K562 (cell line): ENCODE results near the gene IL4I1. TPM values are rescaled to one million over a fixed set of nuclear protein-coding genes. Genes with fewer than 3 reads are reported as not detected.

Source experiments
- BRD9 ChIP-seq: fragments of 450-650 bp; IDR thresholded peaks from 2 replicates; pipeline ENCODE4 v1.6.1; 2018; ENCODE audit warnings: low read depth; ENCODE audit not compliant: partially characterized antibody
- KAT2B ChIP-seq: IDR thresholded peaks from one replicate; pipeline ENCODE4 v1.6.1; 2012; ENCODE audit warnings: low read depth, mild to moderate bottlenecking, control low read depth, inconsistent platforms, low read length, moderate library complexity
- MXD1 ChIP-seq: fragments of 250-450 bp; sonication (Bioruptor Pico); IDR thresholded peaks from 2 replicates; pipeline ENCODE4 v1.8.0; 2021; ENCODE audit warnings: borderline replicate concordance, mild to moderate bottlenecking, moderate library complexity; ENCODE audit not compliant: poor library complexity, severe bottlenecking
- POLR2H ChIP-seq: IDR thresholded peaks from 2 replicates; pipeline ENCODE4 v1.6.1; 2016; ENCODE audit warnings: missing genetic modification characterization, low read depth, mild to moderate bottlenecking, control low read depth, missing compliant biosample characterization, moderate library complexity
- SRSF9 ChIP-seq: fragments of 200-400 bp; formaldehyde crosslinking; IDR thresholded peaks from 2 replicates; pipeline ENCODE4 v1.6.1; 2017; ENCODE audit warnings: low read depth, low read length, borderline replicate concordance
- ZBTB5 ChIP-seq: fragments of 450-650 bp; IDR thresholded peaks from 2 replicates; pipeline ENCODE4 v1.6.1; 2017; ENCODE audit warnings: antibody characterized with exemption
- ZNF232 ChIP-seq: sonication (generic); formaldehyde crosslinking; IDR thresholded peaks from 2 replicates; pipeline ENCODE4 v1.8.0; 2022; ENCODE audit warnings: mild to moderate bottlenecking, missing genetic modification reagents
- polyA plus RNA-seq, 8 experiments: library from polyadenylated mRNA; depleted of rRNA in 4 of 8; stranded (reverse) in 5 of 8; unstranded in 3 of 8; fragments of >200 nt; fragmentation: Nextera tagmentation in 2 of 8; fragmentation: Illumina TruSeq in 1 of 8; extraction: Ambion mirVana in 2 of 8; extraction: Trizol in 1 of 8; gene quantifications; 2 replicates each; pipeline versions ENCODE4 v1.2.1 to v1.2.3, GENCODE V29; 2011 to 2014; ENCODE audit warnings: inconsistent platforms in 1 of 8, missing spikeins in 1 of 8
- total RNA-seq, 7 experiments: library from RNA; depleted of rRNA in 6 of 7; stranded (reverse); fragments of >200 nt in 6 of 7; fragmentation: Illumina TruSeq in 2 of 7; extraction: Trizol in 2 of 7; gene quantifications; 2 replicates each; pipeline versions ENCODE4 v1.2.1 to v1.2.3, GENCODE V29; 2011 to 2021; ENCODE audit warnings: low replicate concordance in 1 of 7
- TF ChIP-seq, protein P1 (sequence below), 2 experiments: fragments of 450-650 bp in 1 of 2; sonication (generic) in 1 of 2; formaldehyde crosslinking in 1 of 2; IDR thresholded peaks; 2 replicates each; pipeline versions ENCODE4 v1.7.1 to v1.9.0; 2016 to 2022; ENCODE audit warnings: inconsistent platforms in 1 of 2, mild to moderate bottlenecking in 1 of 2, missing genetic modification reagents in 1 of 2
- TF ChIP-seq, protein P2 (sequence below): IDR thresholded peaks from 2 replicates; pipeline ENCODE4 v1.6.1; 2016; ENCODE audit warnings: missing genetic modification characterization, missing compliant biosample characterization

Gene IL4I1
- total and polyA plus RNA-seq, 9 of the 15 experiments (the other 6 are each of a cell fraction or from before 2014, with no cell fraction given): 0.06 to 0.95 (median 0.43) TPM; not detected in 2

- TF ChIP-seq, protein P1, sequence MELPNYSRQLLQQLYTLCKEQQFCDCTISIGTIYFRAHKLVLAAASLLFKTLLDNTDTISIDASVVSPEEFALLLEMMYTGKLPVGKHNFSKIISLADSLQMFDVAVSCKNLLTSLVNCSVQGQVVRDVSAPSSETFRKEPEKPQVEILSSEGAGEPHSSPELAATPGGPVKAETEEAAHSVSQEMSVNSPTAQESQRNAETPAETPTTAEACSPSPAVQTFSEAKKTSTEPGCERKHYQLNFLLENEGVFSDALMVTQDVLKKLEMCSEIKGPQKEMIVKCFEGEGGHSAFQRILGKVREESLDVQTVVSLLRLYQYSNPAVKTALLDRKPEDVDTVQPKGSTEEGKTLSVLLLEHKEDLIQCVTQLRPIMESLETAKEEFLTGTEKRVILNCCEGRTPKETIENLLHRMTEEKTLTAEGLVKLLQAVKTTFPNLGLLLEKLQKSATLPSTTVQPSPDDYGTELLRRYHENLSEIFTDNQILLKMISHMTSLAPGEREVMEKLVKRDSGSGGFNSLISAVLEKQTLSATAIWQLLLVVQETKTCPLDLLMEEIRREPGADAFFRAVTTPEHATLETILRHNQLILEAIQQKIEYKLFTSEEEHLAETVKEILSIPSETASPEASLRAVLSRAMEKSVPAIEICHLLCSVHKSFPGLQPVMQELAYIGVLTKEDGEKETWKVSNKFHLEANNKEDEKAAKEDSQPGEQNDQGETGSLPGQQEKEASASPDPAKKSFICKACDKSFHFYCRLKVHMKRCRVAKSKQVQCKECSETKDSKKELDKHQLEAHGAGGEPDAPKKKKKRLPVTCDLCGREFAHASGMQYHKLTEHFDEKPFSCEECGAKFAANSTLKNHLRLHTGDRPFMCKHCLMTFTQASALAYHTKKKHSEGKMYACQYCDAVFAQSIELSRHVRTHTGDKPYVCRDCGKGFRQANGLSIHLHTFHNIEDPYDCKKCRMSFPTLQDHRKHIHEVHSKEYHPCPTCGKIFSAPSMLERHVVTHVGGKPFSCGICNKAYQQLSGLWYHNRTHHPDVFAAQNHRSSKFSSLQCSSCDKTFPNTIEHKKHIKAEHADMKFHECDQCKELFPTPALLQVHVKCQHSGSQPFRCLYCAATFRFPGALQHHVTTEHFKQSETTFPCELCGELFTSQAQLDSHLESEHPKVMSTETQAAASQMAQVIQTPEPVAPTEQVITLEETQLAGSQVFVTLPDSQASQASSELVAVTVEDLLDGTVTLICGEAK (IDR thresholded peaks at IDR 0.05): peak; percentile 48
- TF ChIP-seq, protein P1 (CRISPR knock-in tag; IDR thresholded peaks at IDR 0.05): no peak
- TF ChIP-seq SRSF9 (no peak), ZBTB5 (no peak), MXD1 (CRISPR knock-in tag) (no peak), ZNF232 (CRISPR knock-in tag) (peak; percentile 76; the same call in 1 of the 2 replicates), POLR2H (tag) (peak; percentile 46; the same call in 1 of the 2 replicates), BRD9 (no peak), KAT2B (no peak)
- TF ChIP-seq, protein P2, sequence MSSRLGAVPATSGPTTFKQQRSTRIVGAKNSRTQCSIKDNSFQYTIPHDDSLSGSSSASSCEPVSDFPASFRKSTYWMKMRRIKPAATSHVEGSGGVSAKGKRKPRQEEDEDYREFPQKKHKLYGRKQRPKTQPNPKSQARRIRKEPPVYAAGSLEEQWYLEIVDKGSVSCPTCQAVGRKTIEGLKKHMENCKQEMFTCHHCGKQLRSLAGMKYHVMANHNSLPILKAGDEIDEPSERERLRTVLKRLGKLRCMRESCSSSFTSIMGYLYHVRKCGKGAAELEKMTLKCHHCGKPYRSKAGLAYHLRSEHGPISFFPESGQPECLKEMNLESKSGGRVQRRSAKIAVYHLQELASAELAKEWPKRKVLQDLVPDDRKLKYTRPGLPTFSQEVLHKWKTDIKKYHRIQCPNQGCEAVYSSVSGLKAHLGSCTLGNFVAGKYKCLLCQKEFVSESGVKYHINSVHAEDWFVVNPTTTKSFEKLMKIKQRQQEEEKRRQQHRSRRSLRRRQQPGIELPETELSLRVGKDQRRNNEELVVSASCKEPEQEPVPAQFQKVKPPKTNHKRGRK: no peak
These were observed 46.0 kb downstream of the IL4I1 start, which contains the start of gene PTOV1 (continued) for GRCh38 chr19:49850487-49851342.
